PFSK-1 (cell line): ENCODE results near the gene ANKRD61.

ENCODE experiments used
- FOXP2 ChIP-seq: optimal IDR thresholded peaks from 2 replicates; pipeline ENCODE3; 2011; ENCODE audit warnings: borderline replicate concordance, control low read depth, inconsistent platforms; ENCODE audit not compliant: insufficient read depth; ENCODE audit errors: extremely low read length, extremely low read depth
- POLR2AphosphoS5 ChIP-seq: IDR thresholded peaks from 2 replicates; pipeline ENCODE4 v1.6.1; 2012; ENCODE audit warnings: low read depth, mild to moderate bottlenecking, control low read depth, low read length, moderate library complexity
- SIN3A ChIP-seq: IDR thresholded peaks from 2 replicates; pipeline ENCODE4 v1.6.1; 2012; ENCODE audit warnings: mild to moderate bottlenecking, low read length, moderate library complexity, borderline replicate concordance; ENCODE audit not compliant: insufficient read depth
- TAF1 ChIP-seq: IDR thresholded peaks from 2 replicates; pipeline ENCODE4 v1.6.1; 2012; ENCODE audit warnings: low read length, control low read depth, borderline replicate concordance; ENCODE audit not compliant: insufficient read depth
- TF ChIP-seq, protein P1 (sequence below), 2 experiments: IDR thresholded peaks; 2 replicates each; pipeline versions ENCODE4 v1.6.1 to v1.8.0; 2011 to 2012; ENCODE audit warnings: low read depth in 2 of 2, low read length in 2 of 2, control low read depth in 1 of 2, inconsistent platforms in 1 of 2, mild to moderate bottlenecking in 1 of 2, moderate library complexity in 1 of 2; ENCODE audit not compliant: insufficient read depth in 1 of 2

The ANKRD61 gene

GRCh38 chr7:6026820-6027311 is 4.3 kb upstream of the ANKRD61 start:
- TF ChIP-seq POLR2AphosphoS5 (no peak), SIN3A (no peak), FOXP2 (no peak), TAF1 (no peak)
- TF ChIP-seq, protein P1, sequence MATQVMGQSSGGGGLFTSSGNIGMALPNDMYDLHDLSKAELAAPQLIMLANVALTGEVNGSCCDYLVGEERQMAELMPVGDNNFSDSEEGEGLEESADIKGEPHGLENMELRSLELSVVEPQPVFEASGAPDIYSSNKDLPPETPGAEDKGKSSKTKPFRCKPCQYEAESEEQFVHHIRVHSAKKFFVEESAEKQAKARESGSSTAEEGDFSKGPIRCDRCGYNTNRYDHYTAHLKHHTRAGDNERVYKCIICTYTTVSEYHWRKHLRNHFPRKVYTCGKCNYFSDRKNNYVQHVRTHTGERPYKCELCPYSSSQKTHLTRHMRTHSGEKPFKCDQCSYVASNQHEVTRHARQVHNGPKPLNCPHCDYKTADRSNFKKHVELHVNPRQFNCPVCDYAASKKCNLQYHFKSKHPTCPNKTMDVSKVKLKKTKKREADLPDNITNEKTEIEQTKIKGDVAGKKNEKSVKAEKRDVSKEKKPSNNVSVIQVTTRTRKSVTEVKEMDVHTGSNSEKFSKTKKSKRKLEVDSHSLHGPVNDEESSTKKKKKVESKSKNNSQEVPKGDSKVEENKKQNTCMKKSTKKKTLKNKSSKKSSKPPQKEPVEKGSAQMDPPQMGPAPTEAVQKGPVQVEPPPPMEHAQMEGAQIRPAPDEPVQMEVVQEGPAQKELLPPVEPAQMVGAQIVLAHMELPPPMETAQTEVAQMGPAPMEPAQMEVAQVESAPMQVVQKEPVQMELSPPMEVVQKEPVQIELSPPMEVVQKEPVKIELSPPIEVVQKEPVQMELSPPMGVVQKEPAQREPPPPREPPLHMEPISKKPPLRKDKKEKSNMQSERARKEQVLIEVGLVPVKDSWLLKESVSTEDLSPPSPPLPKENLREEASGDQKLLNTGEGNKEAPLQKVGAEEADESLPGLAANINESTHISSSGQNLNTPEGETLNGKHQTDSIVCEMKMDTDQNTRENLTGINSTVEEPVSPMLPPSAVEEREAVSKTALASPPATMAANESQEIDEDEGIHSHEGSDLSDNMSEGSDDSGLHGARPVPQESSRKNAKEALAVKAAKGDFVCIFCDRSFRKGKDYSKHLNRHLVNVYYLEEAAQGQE (IDR thresholded peaks at IDR 0.05; ENCODE audit: insufficient read depth in 1 of 2, low read depth in 2 of 2, low read length in 2 of 2), result no peak

DNA sequence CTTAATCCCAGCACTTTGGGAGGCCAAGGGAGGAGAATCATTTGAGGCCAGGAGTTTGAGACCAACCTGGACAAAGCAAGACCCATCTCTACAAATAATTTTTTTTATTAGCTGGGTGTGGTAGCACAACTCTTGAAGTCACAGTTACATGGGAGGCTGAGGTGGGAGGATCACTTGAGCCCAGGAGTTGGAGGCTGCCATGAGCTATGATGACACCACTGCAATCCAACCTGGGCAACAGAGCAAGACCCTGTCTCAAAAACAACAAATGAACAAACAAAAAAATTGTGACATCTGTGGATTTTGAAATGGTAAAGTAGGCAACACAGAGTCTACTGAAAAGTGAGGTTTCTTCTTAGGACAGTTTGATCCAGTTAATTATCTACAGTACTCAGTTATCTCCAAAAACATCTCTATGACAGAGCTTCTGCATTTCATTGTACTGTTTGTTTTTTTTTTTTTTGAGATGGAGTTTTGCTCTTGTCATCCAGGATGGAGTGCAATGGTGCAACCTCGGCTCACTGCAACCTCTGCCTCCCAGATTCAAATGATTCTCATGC is 3.3 kb upstream of the ANKRD61 start:
- no peak for TF ChIP-seq FOXP2
- TF ChIP-seq, protein P1 (IDR thresholded peaks at IDR 0.05; ENCODE audit: insufficient read depth in 1 of 2, low read depth in 2 of 2, low read length in 2 of 2), result no peak
- no peak for TF ChIP-seq TAF1
- no peak for TF ChIP-seq SIN3A
- TF ChIP-seq POLR2AphosphoS5, result no peak

- TF ChIP-seq POLR2AphosphoS5, result no peak
- TF ChIP-seq SIN3A, result no peak
- TF ChIP-seq TAF1, result no peak
- TF ChIP-seq, protein P1 (IDR thresholded peaks at IDR 0.05; ENCODE audit: insufficient read depth in 1 of 2, low read depth in 2 of 2, low read length in 2 of 2), result no peak
- TF ChIP-seq FOXP2, result no peak
Measured at GRCh38 chr7:6028563-6028962, 2.6 kb upstream of the ANKRD61 start.

DNA sequence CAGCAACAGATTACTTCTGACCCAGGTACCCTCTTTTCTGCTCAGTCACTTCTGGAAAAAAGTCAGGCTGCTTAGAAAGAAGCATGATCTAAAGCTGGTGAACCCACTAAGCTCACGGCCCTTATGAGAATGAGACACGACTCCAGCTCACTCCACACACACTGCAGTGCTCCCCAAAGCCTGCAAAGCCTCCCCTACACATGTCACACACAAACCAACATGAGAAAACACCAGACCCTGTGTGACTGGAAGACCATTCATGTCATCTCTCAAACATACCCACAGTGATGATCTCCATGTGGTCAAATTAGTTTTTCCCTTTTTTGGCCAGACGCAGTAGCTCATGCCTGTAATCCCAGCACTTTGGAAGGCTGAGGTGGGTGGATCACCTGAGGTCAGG is 391 bp downstream of the ANKRD61 start:
- TF ChIP-seq FOXP2, result no peak
- TF ChIP-seq POLR2AphosphoS5, result no peak
- TF ChIP-seq, protein P1 (IDR thresholded peaks at IDR 0.05; ENCODE audit: insufficient read depth in 1 of 2, low read depth in 2 of 2, low read length in 2 of 2), result no peak
- TF ChIP-seq TAF1, result no peak
- TF ChIP-seq SIN3A, result no peak

- TF ChIP-seq POLR2AphosphoS5 (no peak), SIN3A (no peak), TAF1 (no peak), FOXP2 (no peak)
- TF ChIP-seq, protein P1 (IDR thresholded peaks at IDR 0.05; ENCODE audit: insufficient read depth in 1 of 2, low read depth in 2 of 2, low read length in 2 of 2), result no peak
Measured at GRCh38 chr7:6032167-6032566, 991 bp downstream of the ANKRD61 start.
